ENCODE measurements around the gene TUB. TPM values are rescaled to one million over a fixed set of nuclear protein-coding genes. Genes with fewer than 3 reads are reported as not detected.

Gene TUB
- total RNA-seq, 4 donors from 2014 or later = 16.3 to 25.8 (median 22.7) TPM

DNA sequence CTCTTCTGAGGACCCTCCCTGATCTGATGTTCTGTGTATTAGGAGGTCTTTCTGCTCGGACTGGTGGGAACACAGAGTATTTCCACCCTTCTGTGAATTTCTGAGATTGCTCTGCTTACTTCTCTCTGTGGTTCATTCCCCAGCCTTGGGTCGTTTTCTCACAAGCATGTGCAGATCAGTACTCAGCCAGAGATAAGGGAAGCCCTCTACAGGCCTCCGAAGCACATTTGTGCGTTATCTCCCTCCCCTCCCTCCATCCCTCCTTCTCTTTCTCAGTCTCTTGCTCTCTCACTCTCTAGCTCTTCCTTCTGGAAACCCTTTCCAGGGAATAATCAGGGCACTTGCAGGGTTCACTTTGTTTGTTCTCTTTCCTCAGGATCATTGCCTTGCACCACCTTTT lies 35.2 kb upstream of the TUB start:
- no peaks in the 10 kb centered on the region for H3K4me1 ChIP-seq
- TF ChIP-seq POLR2A (IDR thresholded peaks at IDR 0.05) = no peak
- TF ChIP-seq, protein P1, sequence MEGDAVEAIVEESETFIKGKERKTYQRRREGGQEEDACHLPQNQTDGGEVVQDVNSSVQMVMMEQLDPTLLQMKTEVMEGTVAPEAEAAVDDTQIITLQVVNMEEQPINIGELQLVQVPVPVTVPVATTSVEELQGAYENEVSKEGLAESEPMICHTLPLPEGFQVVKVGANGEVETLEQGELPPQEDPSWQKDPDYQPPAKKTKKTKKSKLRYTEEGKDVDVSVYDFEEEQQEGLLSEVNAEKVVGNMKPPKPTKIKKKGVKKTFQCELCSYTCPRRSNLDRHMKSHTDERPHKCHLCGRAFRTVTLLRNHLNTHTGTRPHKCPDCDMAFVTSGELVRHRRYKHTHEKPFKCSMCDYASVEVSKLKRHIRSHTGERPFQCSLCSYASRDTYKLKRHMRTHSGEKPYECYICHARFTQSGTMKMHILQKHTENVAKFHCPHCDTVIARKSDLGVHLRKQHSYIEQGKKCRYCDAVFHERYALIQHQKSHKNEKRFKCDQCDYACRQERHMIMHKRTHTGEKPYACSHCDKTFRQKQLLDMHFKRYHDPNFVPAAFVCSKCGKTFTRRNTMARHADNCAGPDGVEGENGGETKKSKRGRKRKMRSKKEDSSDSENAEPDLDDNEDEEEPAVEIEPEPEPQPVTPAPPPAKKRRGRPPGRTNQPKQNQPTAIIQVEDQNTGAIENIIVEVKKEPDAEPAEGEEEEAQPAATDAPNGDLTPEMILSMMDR (IDR thresholded peaks at IDR 0.05) = no peak
- H3K36me3 ChIP-seq = no peaks in the 10 kb centered on the region
- intact Hi-C loops (cut with DNase I) = no loop called here
- H3K27me3 ChIP-seq = no peaks in the 10 kb centered on the region
- H3K27ac ChIP-seq = no peak overlapping the region
- no peaks in the 10 kb centered on the region for H3K9me3 ChIP-seq
- WGBS, 2 donors = 68 to 77% methylated on average over 4 of the region's 4 CpGs
- no peak overlapping the region for H3K4me3 ChIP-seq (replicated peaks in 1 of 3)
- no peak for DNase-seq

DNA sequence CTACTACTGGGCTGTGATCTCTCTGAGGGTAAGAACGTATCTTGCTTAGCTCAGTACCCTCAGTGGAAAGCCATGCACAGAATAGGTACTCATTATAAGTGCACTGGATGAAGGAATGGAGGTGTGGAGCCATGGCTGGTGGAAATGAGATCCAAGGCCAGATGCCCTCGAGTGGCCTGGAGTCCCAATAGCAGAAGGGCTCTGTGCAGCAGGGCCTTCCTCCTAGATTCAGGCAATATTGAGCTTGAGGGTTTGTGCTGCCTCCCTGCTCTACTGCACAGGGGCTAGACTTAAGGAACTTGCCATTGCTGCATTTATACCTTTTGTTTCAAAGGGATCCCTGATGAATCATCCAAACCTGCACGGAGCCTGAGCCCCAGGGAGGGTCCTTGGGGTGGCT lies 33.6 kb upstream of the TUB start:
- no peaks in the 10 kb centered on the region for H3K4me1 ChIP-seq
- TF ChIP-seq, protein P1 (IDR thresholded peaks at IDR 0.05) = no peak
- TF ChIP-seq POLR2A (IDR thresholded peaks at IDR 0.05) = no peak
- no peaks in the 10 kb centered on the region for H3K9me3 ChIP-seq
- H3K36me3 ChIP-seq = no peaks in the 10 kb centered on the region
- no peak for DNase-seq
- H3K4me3 ChIP-seq (replicated peaks in 1 of 3) = no peak overlapping the region
- 77 to 83% methylated on average over 3 of the region's 3 CpGs for WGBS, 2 donors
- H3K27me3 ChIP-seq = no peaks in the 10 kb centered on the region
- intact Hi-C loops (cut with DNase I) = no loop called here
- H3K27ac ChIP-seq = no peak overlapping the region

DNA sequence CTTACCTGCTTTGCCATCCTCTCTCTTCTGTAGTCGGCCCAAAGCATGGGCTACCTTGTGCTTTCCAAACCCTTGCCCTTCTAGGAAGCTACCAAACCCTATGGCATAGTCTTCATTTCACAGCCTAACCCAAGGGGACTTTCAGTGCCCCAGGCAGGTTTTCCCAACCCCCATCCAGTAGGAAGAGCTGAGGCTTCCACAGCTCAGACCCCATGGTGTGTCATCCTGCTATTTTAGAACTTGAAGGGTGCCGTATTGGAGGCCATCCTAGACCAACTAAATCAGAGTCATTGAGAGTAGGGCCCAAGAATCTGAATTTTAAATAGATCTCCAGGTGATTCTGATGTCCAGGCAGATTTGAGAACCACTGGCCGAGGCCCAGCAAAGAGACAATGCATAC lies 31.9 kb upstream of the TUB start:
- no peak for TF ChIP-seq POLR2A (IDR thresholded peaks at IDR 0.05)
- TF ChIP-seq, protein P1 (IDR thresholded peaks at IDR 0.05) = no peak
- Histone ChIP-seq H3K9me3 (no peaks in the 10 kb centered on the region), H3K36me3 (no peaks in the 10 kb centered on the region), H3K27ac (no peak overlapping the region), H3K4me3 (replicated peaks in 1 of 3) (no peak overlapping the region), H3K27me3 (no peaks in the 10 kb centered on the region), H3K4me1 (no peaks in the 10 kb centered on the region)
- intact Hi-C loops (cut with DNase I) = no loop called here
- no peak for DNase-seq
- WGBS, 2 donors = 95% methylated on average over 3 of the region's 3 CpGs

DNA sequence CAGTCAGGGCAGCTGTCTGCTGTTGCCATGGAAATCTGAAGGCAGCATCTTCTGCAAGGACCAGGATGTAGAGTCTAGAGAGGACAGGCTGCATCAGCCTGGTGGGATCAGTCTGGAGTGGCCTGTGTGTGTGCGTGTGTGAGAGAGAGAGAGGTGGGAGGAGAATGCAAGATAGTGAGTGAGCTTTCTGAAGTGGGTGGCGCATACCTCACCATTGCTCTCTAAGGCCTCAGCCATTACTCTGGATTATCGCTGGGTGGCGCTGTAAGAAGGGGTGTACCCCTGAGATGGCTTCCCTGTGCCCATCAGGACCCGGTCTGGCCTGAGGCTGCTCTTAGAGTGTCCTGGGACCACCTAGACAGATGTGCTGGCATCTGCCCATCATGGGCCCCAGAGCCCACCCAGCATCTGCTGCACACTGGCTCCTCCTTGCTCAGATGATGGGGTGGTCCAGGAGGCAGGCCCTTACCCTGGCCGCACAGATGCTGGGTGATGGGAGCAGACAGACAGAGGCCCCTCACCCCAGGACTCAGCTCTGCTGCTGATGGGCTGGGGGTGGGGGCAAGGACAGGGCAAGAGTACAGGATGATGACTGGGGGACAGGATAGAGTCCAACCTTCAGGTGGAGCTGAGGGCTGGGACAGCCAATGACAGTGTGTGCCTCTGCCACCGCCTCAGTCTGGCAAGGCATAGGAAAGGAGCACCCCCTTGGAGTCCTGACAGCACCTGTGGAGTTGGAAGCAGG lies 25.7 kb upstream of the TUB start:
- no peak for DNase-seq
- Histone ChIP-seq H3K9me3 (no peaks in the 10 kb centered on the region), H3K4me1 (peaks cover 14 to 15% of the 10 kb centered on the region in 2 donors), H3K27me3 (no peaks in the 10 kb centered on the region), H3K27ac (no peak overlapping the region), H3K36me3 (no peaks in the 10 kb centered on the region), H3K4me3 (replicated peaks in 1 of 3) (no peak overlapping the region)
- TF ChIP-seq, protein P1 (IDR thresholded peaks at IDR 0.05) = no peak
- TF ChIP-seq POLR2A (IDR thresholded peaks at IDR 0.05) = no peak
- intact Hi-C loops (cut with DNase I) = no loop called here
- 60 to 79% methylated on average over 6 of the region's 7 CpGs for WGBS, 2 donors

DNA sequence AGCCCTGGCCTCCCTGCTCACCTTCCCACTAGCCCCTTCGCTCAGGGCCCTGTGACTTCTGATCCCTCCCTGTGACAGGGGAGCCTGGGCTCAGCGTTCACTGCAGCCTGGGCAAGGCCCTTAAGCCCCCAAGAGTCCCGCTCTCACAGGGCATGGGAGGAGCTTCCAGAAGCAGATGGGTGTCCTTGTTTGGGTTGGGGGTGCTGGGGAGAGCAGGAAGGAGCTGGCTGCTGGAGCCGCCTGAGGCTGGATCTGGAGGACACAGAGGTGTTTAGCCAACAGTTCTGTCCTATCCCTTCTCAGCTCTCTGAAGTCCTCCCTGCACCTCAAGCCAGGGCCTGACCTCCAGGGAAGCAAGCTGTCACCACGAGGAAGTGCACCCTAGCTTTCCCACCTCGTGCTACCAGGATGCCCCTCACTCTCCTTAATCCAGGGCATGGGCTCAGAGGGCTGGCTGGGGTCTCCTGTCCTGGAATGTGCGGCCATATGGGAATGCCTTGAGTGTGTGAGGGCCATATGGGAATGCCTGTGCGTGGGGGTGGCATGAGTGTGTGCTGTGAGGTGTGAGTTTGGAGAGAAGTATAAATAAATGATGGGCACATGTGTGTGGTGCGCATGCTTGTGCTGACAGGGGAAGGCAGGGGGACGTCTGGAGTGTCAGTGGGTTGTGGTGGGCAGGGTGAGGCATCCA lies 25.0 kb upstream of the TUB start:
- H3K4me3 ChIP-seq (replicated peaks in 1 of 3) = no peak overlapping the region
- no peaks in the 10 kb centered on the region for H3K36me3 ChIP-seq
- peaks cover 14 to 22% of the 10 kb centered on the region in 2 donors for H3K4me1 ChIP-seq
- WGBS, 2 donors = 88 to 89% methylated on average over 8 to 10 of the region's 10 CpGs
- no peaks in the 10 kb centered on the region for H3K9me3 ChIP-seq
- DNase-seq = no peak
- no peak overlapping the region for H3K27ac ChIP-seq
- H3K27me3 ChIP-seq = no peaks in the 10 kb centered on the region
- TF ChIP-seq POLR2A (IDR thresholded peaks at IDR 0.05) = no peak
- TF ChIP-seq, protein P1 (IDR thresholded peaks at IDR 0.05) = no peak
- intact Hi-C loops (cut with DNase I) = no loop called here
